GM12865 (cell line): ENCODE data around the gene KCNE1.
"Not testable (repeated sequence)": the region's sequence is repeated elsewhere in the genome, so short reads cannot be mapped to it uniquely, and the experiment has no call there.

Experiments
- DNase-seq: peaks from one replicate; pipeline ENCODE4 v3.0.0; 2010; ENCODE audit warnings: low read depth
- H3K4me3 ChIP-seq: 2 replicates; pipeline ENCODE4 v1.5.1; 2011; ENCODE audit warnings: mild to moderate bottlenecking, low read depth, low read length, control low read depth

KCNE1 gene

DNA sequence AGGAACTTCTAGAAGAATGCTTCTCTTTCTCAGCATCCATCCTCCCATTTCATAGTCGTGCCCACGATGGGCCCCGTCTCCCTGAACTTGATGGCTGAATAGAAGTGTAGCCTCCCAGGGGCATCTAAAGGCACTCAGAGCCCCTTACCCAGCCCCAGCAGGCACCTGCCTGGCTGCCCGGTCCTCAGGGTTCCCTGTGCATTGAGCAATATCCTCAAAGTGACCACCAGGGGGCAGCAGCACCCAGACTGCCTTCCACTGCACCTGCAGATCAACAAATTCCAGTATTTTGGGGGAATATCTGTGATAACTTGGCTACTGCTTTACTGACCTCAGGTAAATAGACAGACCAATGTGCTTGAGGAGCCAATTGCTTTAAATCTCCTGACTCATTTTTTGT is 68.5 kb downstream of the KCNE1 start:
- not testable (repeated sequence) for DNase-seq

DNA sequence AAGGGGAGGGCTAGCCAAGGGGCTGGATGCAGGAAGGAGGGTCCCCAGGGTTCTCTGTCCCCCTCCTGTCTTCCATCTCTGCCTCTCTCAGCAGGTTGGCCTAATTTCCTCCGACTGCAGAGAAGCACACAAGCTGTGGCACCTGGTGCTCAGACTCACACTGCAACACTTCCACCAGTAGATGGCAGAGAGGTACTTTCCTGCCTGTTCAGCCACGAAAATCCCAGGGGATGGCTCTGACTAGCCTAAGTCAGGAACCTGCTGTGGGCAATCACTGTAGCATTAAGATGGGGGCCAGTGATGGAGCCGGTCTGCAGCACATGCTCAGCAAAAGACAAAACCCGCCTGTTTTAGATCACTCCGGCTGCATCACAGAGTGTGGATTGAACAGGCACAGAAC is 82.3 kb downstream of the KCNE1 start:
- not testable (repeated sequence) for H3K4me3 ChIP-seq, DNase-seq

More for the DNA sequence above, 68.5 kb downstream of the KCNE1 start:
- H3K4me3 ChIP-seq = not testable (repeated sequence)

DNA sequence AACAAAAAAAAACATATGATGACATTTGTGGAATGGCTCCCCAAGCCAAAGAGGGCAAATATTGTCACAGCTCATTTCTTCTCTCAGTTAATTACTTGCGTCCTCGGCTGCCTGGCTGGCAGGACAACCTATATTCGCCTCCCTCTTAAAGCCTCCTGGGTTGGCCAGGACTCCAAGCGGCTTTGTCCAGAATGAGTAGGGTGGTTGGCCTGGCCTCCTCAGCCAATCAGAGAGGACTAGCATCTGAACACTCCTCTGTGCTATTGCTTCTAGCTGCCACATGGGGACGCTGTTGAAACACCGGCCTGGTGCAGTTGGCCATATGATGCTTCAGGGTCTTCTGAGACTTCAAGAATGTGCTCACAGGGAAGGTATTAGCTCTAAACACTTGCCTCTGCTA is 83.6 kb downstream of the KCNE1 start:
- not testable (repeated sequence) for DNase-seq, H3K4me3 ChIP-seq

DNA sequence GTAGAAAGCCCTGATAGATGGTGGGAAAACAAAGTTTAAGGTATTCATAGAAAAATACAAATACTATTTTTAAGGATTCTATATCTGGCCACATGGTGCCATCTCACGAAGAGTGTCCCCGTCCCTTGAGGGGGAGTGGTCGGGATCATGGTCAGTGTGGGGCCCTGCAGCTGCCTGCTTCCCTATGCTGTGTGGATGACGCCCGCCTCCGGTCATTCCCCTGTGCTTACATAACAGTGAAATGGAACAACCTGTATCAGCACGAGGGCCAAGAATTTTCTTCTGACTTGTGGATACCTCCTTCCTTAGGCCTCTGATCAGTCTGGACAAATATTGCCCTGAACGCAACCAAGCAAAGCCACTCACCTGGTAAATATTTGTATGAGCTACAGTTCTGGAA is 84.7 kb downstream of the KCNE1 start:
- DNase-seq, H3K4me3 ChIP-seq: not testable (repeated sequence)

DNA sequence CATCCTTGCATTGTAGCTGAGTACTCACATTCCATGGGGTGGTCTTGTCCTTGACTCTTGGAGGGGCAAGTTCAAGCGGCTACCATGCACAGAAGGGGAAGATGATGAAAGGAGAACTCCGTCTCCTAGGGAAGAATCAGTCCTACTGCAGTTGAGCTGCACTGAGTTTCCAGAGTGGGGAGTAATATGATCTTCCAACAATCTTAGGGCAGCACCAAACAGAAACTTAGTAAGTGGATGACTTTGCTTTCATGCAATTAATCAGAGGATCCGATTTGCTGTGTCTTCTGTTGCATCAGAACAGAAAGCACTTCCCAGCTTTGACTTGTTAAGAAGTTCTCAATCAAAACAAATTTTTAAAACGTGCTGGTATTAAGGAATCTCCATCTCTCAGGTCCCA is 88.2 kb downstream of the KCNE1 start, which contains the start of gene SMIM34:
TSS of gene SMIM34 (minus strand) at position 147 of the 400 bp plus-strand sequence. CDS start at position 35, 112 bp downstream.
- DNase-seq, H3K4me3 ChIP-seq: not testable (repeated sequence)

DNA sequence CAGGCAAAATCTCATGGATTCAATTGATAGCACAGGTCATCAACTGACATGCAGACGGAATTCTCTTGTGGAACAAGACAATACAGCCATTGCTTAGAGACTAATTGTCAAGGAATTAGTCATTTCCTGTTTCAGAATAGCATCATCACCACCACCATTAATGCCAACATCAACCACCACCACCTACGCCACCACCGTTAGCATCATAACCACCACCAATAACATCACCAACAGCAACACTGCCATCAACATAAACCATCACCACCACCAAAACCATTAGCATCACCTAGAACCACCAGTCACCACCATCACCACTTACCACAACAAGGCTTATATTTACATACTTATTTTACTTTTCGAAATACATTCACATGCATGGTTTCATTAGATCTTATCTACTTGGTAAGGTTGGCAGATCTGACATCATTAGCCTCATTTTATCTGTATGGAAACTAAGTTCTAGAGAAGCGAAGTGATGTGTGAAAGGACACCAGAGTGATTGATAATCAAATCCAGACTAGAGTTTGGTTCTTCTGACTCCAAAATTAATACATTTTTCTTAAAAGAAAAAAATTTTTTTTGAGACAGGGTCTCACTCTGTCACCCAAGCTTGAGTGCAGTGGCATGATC is 94.4 kb downstream of the KCNE1 start:
- H3K4me3 ChIP-seq, DNase-seq: not testable (repeated sequence)

DNA sequence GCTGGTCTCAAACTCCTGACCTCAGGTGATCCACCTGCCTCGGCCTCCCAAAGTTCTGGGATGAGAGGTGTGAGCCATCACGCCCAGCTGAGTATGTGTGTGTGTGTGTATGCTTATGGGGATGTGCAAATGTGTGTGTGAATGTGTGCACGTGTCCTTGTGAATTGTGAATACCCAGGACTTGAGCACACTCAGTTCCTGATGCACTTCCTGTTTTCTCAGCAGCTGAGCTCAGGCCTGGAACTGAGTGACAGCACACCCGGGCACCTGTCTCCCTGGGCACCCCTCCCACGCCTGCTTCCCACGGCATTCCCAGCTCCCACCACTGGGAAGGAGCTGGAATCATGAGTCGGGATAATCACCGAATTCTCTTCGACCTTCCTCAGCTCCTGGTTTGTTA is 104.7 kb downstream of the KCNE1 start:
- DNase-seq, H3K4me3 ChIP-seq: not testable (repeated sequence)

DNA sequence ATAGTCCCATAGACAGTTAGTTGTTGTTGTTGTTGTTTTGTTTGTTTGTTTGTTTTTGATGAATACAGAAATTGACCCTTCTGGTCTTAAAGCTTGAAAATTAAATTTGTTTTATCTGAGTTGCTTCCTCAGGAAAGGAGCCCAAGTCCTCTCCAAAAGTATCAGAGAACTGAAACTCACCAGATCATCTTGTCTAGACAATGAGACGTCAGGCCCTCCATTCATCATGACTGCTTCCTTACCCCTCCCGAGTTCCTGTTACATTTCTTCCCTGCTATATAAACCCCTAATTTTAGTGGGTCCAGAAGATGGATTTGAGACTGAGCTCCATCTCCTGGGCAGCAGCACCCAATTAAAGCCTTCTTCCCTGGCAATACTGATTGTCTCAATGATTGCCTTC is 105.3 kb downstream of the KCNE1 start:
- not testable (repeated sequence) for DNase-seq, H3K4me3 ChIP-seq

DNA sequence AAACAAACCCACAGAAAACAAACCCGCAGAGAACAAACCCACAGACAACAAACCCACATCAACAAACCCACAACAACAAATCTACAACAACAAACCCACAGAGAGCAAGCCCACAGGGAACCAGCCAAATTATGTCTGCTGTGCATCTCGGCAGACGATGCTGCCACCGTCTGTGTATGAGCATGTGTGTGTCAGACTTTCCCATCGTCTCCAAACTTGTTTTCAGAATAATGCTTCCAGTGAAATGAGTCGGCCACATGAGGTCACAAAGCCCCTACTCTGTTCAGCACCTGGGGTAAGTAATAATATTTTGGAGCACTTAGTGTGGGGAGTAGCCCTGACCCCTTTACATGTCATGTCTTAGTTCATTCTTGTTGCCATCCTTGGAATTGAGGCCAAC is 105.9 kb downstream of the KCNE1 start:
- DNase-seq, H3K4me3 ChIP-seq: not testable (repeated sequence)

DNA sequence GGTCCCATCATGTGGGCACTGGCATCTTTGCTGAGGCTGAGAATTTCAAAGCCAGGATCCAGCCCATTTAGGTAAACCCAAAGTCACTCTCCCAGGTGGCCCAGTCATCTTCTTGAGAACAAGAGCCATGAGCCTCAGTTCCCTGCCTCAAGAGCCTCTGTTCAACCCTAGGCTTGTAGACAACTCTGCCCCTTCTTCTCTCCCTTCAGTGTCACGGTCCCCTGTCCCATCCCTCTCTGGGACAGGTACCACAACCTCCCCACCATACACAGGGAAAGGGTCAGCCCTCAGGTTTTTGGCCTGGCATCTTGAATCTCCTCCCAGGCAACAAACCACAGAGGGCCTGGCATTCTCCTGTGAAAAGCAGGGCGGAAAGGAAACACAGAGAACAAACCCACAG is 106.3 kb downstream of the KCNE1 start:
- not testable (repeated sequence) for H3K4me3 ChIP-seq, DNase-seq

DNA sequence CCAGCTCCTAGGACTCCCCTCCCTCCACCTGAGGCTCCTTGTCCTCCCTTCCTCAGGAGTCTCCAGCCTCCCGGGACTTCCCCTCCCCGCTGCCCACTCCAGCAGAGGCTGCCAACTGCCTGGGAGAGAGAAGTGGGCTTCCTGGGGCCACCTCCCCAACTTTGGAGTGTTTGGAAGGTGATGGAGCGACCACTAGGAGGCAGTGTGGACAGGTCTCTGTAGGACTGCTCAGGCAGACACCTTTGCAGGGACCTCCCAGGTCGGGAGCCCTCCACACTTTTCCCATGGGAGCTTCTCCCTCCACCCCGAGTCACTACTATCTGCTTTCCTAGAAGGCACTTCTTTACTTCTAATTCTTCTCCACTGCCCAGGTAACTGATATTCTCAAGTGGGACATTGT is 107.3 kb downstream of the KCNE1 start:
- DNase-seq, H3K4me3 ChIP-seq: not testable (repeated sequence)

DNA sequence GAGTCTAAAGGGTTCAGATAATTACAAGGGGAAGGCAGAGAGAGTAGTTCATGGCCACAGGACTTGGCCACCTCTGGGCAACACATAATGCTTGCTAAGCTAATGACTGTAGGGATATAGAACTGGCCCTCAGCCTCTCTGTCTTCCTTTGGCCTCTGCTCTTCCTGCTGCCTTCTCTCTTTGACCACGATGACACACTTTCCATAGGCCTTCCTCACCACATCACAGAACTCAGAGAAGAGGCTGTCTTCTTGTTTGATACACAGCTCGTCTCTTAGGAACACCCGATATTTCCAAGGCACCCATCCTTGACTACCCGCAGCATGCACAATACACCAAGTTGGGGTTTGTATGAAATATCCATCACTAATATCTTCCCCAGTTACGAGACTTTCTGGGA is 111.5 kb downstream of the KCNE1 start:
- not testable (repeated sequence) for H3K4me3 ChIP-seq, DNase-seq
